HG03135 (cell line): ENCODE measurements around the gene ACIN1.
A peak's percentile ranks its signal among the peaks of the same experiment; 100 is the strongest.

ENCODE experiments used
- ATAC-seq: cut with Tn5 transposase; IDR thresholded peaks from one replicate; pipeline ENCODE4 v1.9.1; 2021; ENCODE audit warnings: mild to moderate bottlenecking, moderate library complexity; ENCODE audit not compliant: unreplicated experiment

ACIN1 gene

DNA sequence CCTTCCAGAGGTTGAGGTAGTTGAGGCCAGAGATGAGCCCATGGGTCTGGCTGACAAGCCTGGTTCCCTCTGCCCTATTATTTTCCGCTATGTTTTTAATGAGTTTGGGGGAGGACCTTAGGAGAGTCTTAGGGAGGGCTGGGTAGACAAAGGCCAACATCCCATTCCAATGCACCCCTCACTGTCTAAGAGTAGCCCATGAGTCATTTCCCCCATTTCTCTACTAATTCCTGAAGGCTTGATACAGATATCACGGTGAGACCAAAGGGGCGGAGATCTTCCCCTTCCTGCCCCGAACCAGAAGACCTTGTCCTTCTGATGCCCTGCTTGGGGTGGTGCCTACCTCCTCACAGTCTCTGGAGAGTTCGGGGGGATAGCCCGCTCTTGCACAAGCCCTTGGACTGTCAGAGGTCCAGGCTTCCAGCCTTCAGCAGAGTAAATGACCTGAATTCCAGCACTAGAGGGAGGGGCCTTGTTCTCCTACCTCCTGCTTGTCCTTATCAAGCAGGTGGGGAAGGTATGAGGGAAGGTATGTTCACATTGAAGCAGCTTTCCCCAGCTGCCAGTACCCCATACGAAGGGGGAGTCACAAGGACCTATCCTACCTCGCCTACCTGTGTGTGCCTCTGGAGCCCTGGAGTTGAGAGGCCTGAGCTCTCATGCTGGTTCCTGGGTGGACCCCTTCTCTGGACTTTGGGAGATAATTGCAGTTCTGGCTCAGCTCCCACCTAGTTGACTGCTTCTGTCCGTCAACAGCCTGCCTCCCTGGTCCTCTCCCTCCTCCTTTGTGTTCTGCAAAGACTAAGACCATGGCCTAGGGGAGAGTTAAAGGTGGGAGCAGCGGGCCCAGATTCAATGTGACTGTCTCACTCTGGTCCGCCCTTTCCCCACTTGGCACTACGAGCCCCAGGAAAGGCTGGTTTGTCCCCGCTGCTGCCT is 49.2 kb downstream of the ACIN1 start:
- no peak for ATAC-seq

DNA sequence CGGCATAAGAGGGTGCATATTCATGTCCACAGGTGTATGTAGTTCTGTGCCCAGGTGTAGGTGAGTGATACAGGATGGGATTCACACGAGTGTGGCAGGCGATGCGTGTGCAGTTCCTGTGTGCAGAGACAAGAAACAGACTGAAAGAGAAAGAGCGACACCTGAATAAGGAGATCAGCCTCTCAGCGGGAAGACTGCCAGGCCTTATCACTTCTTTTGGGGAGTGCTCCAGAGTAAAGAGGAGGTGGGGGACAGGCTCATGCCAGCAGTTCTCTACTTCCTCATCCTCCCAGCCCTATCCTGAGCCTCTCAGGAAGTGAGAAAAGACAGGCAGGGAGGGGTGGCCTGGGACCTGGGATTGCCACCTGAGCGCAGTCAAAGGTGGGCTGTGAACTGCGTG is 50.1 kb downstream of the ACIN1 start:
- no peak for ATAC-seq

- ATAC-seq: no peak
Observed at GRCh38 chr14:23043754-23044153, 51.2 kb downstream of the ACIN1 start.

- ATAC-seq: no peak
Observed at GRCh38 chr14:23043145-23043544, 51.8 kb downstream of the ACIN1 start.

- no peak for ATAC-seq
Observed at GRCh38 chr14:23042162-23042965, 52.6 kb downstream of the ACIN1 start, which contains the start of gene PSMB11. TSS of gene PSMB11 (plus strand) at chr14:23042212. CDS start at chr14:23042226, 14 bp downstream.

DNA sequence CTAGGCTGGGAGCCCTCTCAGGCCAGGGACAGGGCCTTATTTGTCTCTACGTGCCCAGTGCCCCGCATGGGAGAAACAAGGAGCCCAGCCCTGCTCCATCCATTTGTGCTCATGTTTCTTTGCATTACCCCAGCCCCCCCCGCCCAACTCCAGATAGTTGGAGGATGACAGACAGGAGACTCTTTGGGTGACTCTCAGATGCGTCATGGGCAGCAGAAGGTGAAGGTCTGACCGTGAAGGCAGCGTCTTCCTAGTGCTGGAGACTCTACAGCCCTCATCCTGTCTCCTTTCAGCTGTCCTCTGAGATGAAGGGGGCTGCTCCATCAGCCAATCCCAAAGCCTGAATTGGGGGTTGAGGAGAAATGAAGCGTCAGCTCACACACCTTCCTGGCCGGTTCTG is 53.2 kb downstream of the ACIN1 start:
- ATAC-seq: no peak

- no peak for ATAC-seq
Observed at GRCh38 chr14:23040100-23040499, 54.8 kb downstream of the ACIN1 start.

DNA sequence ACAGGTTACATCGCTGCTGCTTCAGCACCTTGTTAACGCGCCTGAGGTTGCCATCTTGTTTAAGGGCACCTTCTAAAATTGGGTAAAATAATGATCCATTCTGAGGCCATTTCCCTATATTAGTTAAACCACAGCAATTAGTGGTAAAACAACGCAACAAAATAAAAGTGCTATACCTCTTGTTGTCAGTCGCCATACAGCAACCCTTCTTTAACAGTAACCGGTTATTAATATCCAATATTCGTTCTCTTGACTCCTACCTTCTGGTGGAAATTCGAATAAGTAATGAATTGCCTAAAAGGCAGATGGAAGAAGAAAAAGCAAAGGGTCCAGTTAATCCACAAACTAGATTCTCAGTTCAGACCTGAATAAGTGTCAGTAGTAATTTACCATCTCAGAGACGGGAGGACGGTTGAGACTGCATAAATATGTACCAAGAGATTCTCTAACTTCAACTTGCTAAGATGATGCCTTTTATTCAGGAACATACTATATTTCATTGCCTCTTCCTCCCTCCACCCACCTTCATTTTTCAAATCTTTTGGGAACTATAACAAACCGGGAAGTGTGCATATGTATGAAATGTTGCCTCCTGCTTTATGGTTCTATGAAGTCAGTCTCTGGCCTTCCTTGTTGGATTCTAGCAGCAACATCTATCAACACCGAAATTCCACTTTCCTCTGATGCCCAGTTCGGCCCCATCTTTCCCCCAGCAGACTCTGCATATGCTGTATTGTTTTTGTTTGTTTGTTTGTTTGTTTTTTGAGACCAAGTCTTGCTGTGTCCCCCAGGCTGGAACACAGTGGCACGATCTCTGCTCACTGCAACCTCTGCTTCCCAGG is 59.4 kb downstream of the ACIN1 start:
- no peak for ATAC-seq

DNA sequence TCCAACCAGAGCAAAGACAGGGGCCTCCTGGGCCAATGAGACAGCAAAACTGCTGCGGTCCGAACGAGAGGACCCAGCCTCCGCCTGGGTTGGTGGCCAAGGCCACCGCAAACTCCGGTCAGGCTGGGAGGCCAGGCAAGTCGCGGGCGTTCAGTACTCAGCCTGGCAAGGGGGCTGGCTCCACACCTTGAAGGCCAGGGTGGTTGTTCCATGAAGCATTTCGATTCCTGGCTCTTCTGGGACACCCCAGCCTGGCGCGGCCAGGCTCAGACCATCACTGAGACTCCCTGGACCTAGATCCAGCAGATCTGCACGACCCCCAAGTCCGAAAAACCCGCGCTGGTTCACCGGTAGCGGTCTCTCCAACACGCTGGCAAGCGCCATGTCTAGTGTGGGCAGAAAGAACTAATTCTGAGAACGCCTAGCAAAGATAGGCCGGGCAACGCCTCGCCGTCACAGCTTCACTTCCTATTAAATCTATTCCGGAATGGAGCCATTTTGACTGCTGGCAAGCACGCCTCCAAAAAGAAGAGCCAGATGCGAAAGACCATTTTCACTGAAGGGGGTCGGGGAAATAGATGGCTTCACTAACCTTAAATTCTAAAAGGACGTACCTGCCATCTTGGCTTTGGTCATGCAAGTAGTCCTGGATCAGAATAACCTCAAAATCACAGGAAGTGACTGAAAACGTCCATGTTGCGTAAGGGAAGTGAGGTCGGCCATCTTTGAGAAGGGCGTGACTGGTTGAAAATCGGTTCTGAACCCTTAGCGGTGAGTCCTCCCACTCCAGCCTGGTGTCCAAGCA is 60.2 kb downstream of the ACIN1 start, which contains the start of gene PSMB5:
TSS of gene PSMB5 (minus strand) at position 403 of the 805 bp plus-strand sequence. CDS start at position 384, 19 bp downstream.
- ATAC-seq: peak; percentile 93

DNA sequence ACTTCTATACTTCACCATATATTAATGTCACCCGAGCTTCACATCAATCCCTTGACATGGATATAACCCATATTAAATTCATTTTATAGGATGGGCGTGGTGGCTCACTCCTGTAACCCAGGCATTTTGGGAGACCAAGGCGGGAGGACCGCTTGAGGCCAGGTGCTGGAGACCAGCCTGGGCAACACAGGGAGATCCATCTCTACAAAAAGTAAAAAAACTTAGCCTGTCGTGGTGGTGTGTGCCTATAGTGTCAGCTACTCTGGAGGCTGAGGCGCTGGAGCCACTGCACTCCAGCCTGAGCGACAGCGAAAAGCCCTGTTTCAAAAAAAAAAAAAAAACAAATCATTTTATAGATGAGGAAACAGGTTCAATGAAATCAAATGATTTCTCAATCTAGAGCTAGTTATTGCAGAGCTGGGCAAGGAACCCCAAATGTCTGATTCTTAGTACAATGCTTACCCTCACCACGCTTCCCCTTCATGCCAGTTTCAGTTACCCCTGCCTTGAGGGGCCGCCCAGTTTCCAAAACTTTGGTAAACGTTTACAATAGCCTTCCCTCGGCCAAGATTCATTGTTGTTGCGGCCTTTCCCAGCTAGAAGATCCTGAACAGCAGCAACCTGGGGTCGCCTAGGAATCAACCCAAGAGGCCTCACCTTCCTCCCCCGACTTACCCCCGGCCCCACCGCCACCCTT is 61.0 kb downstream of the ACIN1 start:
- ATAC-seq: peak; percentile 19

- ATAC-seq: no peak
Observed at GRCh38 chr14:23033251-23033727, 61.6 kb downstream of the ACIN1 start.

- no peak for ATAC-seq
Observed at GRCh38 chr14:23030936-23031335, 64.0 kb downstream of the ACIN1 start.

DNA sequence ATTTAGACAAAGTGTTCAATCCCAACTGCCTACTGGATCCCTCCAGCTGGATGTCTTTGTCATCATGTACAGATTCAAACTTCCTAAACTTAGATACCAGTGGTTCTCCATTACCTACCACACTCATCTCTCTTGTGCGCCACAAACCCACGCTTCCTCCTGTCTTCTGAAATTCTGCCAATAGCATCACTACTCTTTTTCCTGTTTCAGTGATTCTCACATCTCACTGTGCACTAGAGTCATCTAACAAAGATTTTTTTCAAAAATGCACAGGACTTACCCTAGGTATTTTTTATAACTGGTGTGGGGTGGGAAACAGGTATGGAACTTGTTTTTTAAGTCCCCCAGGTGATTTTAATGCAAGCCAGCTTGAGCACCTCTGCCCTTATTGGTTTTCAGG is 66.1 kb downstream of the ACIN1 start:
- no peak for ATAC-seq

DNA sequence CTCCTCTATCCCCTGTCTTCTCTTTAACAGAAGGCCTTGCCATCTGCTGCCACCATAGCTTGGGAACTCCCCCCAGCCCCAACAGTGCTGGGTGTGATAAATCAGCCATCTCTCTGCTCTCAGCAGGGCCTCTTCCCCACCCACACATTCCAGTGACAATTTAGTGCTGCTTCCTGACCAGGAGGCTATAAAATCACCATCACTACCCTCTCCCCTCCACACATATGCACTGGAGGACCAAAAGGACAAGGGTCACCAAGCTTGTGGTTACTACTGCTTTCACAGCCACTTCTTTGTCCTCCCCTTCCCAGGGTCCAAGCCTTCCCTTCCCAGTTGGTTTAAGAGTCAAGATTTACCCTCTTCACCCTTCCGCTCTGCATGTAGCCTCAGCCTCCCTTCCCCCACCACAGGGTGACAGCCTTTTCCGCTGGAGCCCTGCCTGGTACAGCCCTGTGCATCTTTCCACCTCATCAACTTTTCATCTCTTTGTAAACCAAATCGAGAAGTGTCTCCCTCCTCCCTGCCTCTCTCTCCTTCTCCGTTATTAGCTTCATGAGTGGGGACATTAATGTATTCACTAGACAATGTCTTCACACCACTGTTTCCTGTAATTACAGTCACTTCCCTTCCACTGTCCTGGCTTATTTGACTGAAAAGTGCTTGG is 69.7 kb downstream of the ACIN1 start:
- no peak for ATAC-seq

GRCh38 chr14:23024612-23025075 is 70.3 kb downstream of the ACIN1 start:
- ATAC-seq: no peak

- no peak for ATAC-seq
Observed at GRCh38 chr14:23023795-23024152, 71.2 kb downstream of the ACIN1 start.

- ATAC-seq: no peak
Observed at GRCh38 chr14:23023022-23023794, 71.7 kb downstream of the ACIN1 start.
